22Rv1 (cell line): ENCODE measurements around the gene MIDN.

Experiments used
- ZFX ChIP-seq: fragments of 450-650 bp; IDR thresholded peaks from 2 replicates; pipeline ENCODE4 v1.6.1; 2017; ENCODE audit warnings: antibody characterized with exemption, borderline replicate concordance
- TF ChIP-seq, protein P1 (sequence below): fragments of 450-650 bp; IDR thresholded peaks from 2 replicates; pipeline ENCODE4 v1.5.1; 2017; ENCODE audit warnings: mild to moderate bottlenecking

DNA sequence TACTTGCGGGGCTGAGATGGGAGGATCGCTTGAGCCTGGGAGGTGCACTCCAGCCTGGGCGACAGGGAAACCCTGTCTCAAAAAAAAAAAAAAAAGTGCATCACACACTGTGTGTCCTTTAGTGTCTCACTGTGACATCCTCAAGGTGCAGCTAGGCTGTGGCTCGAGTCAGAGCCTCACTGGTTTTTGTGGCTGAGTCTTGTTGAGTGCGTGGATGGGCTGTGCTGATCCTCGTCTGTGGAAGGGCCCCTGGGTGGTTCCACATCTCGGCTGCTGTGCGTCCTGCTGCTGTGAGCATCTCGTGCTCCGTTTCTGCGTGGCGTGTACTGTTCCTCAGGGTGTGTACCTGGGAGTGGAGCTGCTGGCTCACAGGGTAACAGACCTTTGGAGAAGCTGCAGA, 31.6 kb upstream of the MIDN start:
- TF ChIP-seq, protein P1, sequence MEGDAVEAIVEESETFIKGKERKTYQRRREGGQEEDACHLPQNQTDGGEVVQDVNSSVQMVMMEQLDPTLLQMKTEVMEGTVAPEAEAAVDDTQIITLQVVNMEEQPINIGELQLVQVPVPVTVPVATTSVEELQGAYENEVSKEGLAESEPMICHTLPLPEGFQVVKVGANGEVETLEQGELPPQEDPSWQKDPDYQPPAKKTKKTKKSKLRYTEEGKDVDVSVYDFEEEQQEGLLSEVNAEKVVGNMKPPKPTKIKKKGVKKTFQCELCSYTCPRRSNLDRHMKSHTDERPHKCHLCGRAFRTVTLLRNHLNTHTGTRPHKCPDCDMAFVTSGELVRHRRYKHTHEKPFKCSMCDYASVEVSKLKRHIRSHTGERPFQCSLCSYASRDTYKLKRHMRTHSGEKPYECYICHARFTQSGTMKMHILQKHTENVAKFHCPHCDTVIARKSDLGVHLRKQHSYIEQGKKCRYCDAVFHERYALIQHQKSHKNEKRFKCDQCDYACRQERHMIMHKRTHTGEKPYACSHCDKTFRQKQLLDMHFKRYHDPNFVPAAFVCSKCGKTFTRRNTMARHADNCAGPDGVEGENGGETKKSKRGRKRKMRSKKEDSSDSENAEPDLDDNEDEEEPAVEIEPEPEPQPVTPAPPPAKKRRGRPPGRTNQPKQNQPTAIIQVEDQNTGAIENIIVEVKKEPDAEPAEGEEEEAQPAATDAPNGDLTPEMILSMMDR = no peak
- TF ChIP-seq ZFX = no peak
